Naive thymus-derived CD4-positive, alpha-beta T cell (primary cell): Measurements from ENCODE around the gene EAPP. TPM values are rescaled to one million over a fixed set of nuclear protein-coding genes. Genes with fewer than 3 reads are reported as not detected.
A peak's percentile ranks its signal among the peaks of the same experiment; 100 is the strongest.

Experiments
- ATAC-seq: fragments of 150-1000 bp; cut with Tn5 transposase; 2 replicates; pipeline ENCODE4 v1.10.0; 2021; ENCODE audit warnings: mild to moderate bottlenecking, moderate library complexity
- CTCF ChIA-PET: fragments of 350-600 bp; sonication (Branson Sonifier 250); formaldehyde crosslinking; loops from one replicate; lab custom pipeline; 2021; ENCODE audit warnings: antibody characterized with exemption; lab: Charles Lee
- POLR2A ChIA-PET: fragments of 350-600 bp; sonication (Branson Sonifier 250); formaldehyde crosslinking; loops from one replicate; lab custom pipeline; 2021; ENCODE audit warnings: antibody characterized with exemption, inconsistent platforms; lab: Charles Lee
- DNase-seq, 9 donors: peaks; one replicate each; pipeline versions ENCODE4 v3.0.0 to v3.0.0-alpha.2; 2020 to 2022; ENCODE audit warnings: mixed read lengths in 1 of 9
- H3K27ac ChIP-seq: one replicate; pipeline ENCODE4 v1.7.0; 2013; ENCODE audit warnings: mild to moderate bottlenecking, low read depth, low read length, moderate library complexity
- H3K27me3 ChIP-seq, 2 donors: one replicate each; pipeline ENCODE4 v1.7.0; 2013; ENCODE audit warnings: low read length in 2 of 2, mild to moderate bottlenecking in 2 of 2, moderate library complexity in 2 of 2; ENCODE audit not compliant: control insufficient read depth in 2 of 2, insufficient read depth in 2 of 2
- H3K36me3 ChIP-seq, 3 experiments: 1 replicate in 2 of 3; 2 replicates in 1 of 3; pipeline ENCODE4 v1.7.0; 2013; ENCODE audit warnings: low read length in 3 of 3, mild to moderate bottlenecking in 3 of 3, moderate library complexity in 1 of 3; ENCODE audit not compliant: insufficient read depth in 3 of 3, control insufficient read depth in 2 of 3
- H3K4me1 ChIP-seq, 2 donors: one replicate each; pipeline ENCODE4 v1.7.0; 2013; ENCODE audit warnings: low read length in 2 of 2, mild to moderate bottlenecking in 2 of 2, moderate library complexity in 1 of 2; ENCODE audit not compliant: control insufficient read depth in 2 of 2, insufficient read depth in 2 of 2
- H3K4me3 ChIP-seq: 2 replicates; pipeline ENCODE4 v1.7.0; 2013; ENCODE audit warnings: mild to moderate bottlenecking, low read length
- H3K9me3 ChIP-seq, 3 experiments: 1 replicate in 2 of 3; 2 replicates in 1 of 3; pipeline ENCODE4 v1.7.0; 2013; ENCODE audit warnings: low read length in 3 of 3; ENCODE audit not compliant: control insufficient read depth in 2 of 3
- H3K27ac Mint-ChIP-seq, 9 donors: one replicate each; pipeline ENCODE4 v1.8.0; 2020 to 2022; ENCODE audit warnings: mixed read lengths in 9 of 9, mild to moderate bottlenecking in 8 of 9, moderate library complexity in 5 of 9, inconsistent platforms in 2 of 9
- H3K27me3 Mint-ChIP-seq, 5 donors: one replicate each; pipeline ENCODE4 v1.8.0; 2021 to 2022; ENCODE audit warnings: mixed read lengths in 5 of 5, mild to moderate bottlenecking in 1 of 5
- H3K36me3 Mint-ChIP-seq, 5 donors: one replicate each; pipeline ENCODE4 v1.8.0; 2020 to 2022; ENCODE audit warnings: mixed read lengths in 5 of 5, mild to moderate bottlenecking in 3 of 5, inconsistent platforms in 1 of 5
- H3K4me1 Mint-ChIP-seq, 7 donors: one replicate each; pipeline ENCODE4 v1.8.0; 2020 to 2022; ENCODE audit warnings: mixed read lengths in 7 of 7, mild to moderate bottlenecking in 3 of 7, inconsistent platforms in 1 of 7
- H3K4me3 Mint-ChIP-seq, 10 donors: one replicate each; pipeline ENCODE4 v1.8.0; 2020 to 2022; ENCODE audit warnings: mild to moderate bottlenecking in 10 of 10, mixed read lengths in 10 of 10, moderate library complexity in 6 of 10, inconsistent platforms in 2 of 10
- H3K9me3 Mint-ChIP-seq, 11 donors: one replicate each; pipeline ENCODE4 v1.8.0; 2020 to 2022; ENCODE audit warnings: mixed read lengths in 11 of 11, mild to moderate bottlenecking in 4 of 11, inconsistent platforms in 1 of 11, moderate library complexity in 1 of 11
- intact Hi-C, 2 donors: fragments of 100-400 bp; cut with micrococcal nuclease; formaldehyde crosslinking; loops; one replicate each; pipeline ENCODE4 v1.15.1; 2023
- polyA plus RNA-seq, 2 donors: library from polyadenylated mRNA; unstranded; fragments of 300-500 nt; fragmentation: Illumina TruSeq; gene quantifications; one replicate each; pipeline ENCODE4 v1.2.3, GENCODE V29; 2021
- total RNA-seq, 6 experiments: library from RNA in 5 of 6; stranded (reverse) in 5 of 6; gene quantifications; 1 replicate in 5 of 6; 2 replicates in 1 of 6; pipeline ENCODE4 v1.2.3 and lab custom pipeline; 2021 to 2026

The EAPP gene
- total RNA-seq (10 to 100 TPM; 34.8 to 84.3 (median 60.9) TPM), polyA plus RNA-seq (100 to 1,000 TPM; 103 to 125 TPM), total RNA-seq (lab: John Stamatoyannopoulos, UW) (50.2 reads per million, percentile 71 among the genes with 10 or more reads in this experiment)

- Histone ChIP-seq H3K4me3 (peak within 1 kb of the TSS; percentile 100), H3K27ac (peak within 1 kb of the TSS; percentile 97), H3K36me3 (peaks cover 0 to 24% (median 6%) of the 10 kb centered on the region in 3 experiments), H3K9me3 (no peaks in the 10 kb centered on the region), H3K4me1 (peaks cover 18 to 24% of the 10 kb centered on the region in 2 donors), H3K27me3 (no peaks in the 10 kb centered on the region)
- Mint-ChIP-seq H3K4me1 (peaks cover 5 to 45% (median 31%) of the 10 kb centered on the region in 7 donors), H3K9me3 (peaks cover 0 to 3% (median 0%) of the 10 kb centered on the region in 11 donors), H3K27me3 (no peaks in the 10 kb centered on the region), H3K27ac (peak within 1 kb of the TSS; percentile 95 to 100 (median 99)), H3K36me3 (peaks cover 0 to 5% (median 3%) of the 10 kb centered on the region in 5 donors), H3K4me3 (peak within 1 kb of the TSS; percentile 95 to 99 (median 99))
- intact Hi-C loops = loop anchor here (5.0 to 10.0 kb wide), 11 partner anchors 33 to 1268 kb away; partner anchors contain the start of genes PPP2R3C (in 2 of the 2), PRORP (in 2 of the 2), RALGAPA1 (in 2 of the 2) and SPTSSA (in 2 of the 2)
- ChIA-PET POLR2A (interaction anchor here (0.6 to 1.7 kb wide), 7 partner anchors 9 to 507 kb away, joined by 3 to 5 read pairs (median 4); partner anchors contain the start of genes SNX6 and SRP54), CTCF (no interaction called here)
- DNase-seq (peak; percentile 84 to 95 (median 91)), ATAC-seq (peak; percentile 100)
These were observed at the start of gene EAPP for GRCh38 chr14:34539407-34540180. Gene EAPP, minus strand, starts transcription at chr14:34539701. Its CDS starts 73 bp downstream, at chr14:34539628.

- DNase-seq = no peak
- peaks cover 5 to 33% (median 19%) of the 10 kb centered on the region in 5 donors for H3K36me3 Mint-ChIP-seq
- ATAC-seq = no peak
- POLR2A ChIA-PET = no interaction called here
- no peak overlapping the region for H3K4me3 Mint-ChIP-seq
- CTCF ChIA-PET = no interaction called here
- peaks cover 3 to 62% (median 4%) of the 10 kb centered on the region in 3 experiments for H3K36me3 ChIP-seq
- H3K9me3 Mint-ChIP-seq = no peaks in the 10 kb centered on the region
- H3K27me3 ChIP-seq = no peaks in the 10 kb centered on the region
- H3K9me3 ChIP-seq = no peaks in the 10 kb centered on the region
- peak overlapping the region in 1 of 9 donors; percentile 28 for H3K27ac Mint-ChIP-seq
- no peaks in the 10 kb centered on the region for H3K4me1 ChIP-seq
- intact Hi-C loops = no loop called here
- peaks cover 0 to 3% (median 0%) of the 10 kb centered on the region in 7 donors for H3K4me1 Mint-ChIP-seq
- no peaks in the 10 kb centered on the region for H3K27me3 Mint-ChIP-seq
- H3K4me3 ChIP-seq = no peak overlapping the region
- H3K27ac ChIP-seq = no peak overlapping the region
These were observed 44.0 kb upstream of the EAPP start for GRCh38 chr14:34583525-34583924.

GRCh38 chr14:34582117-34582680 is 42.7 kb upstream of the EAPP start:
- Histone ChIP-seq H3K9me3 (no peaks in the 10 kb centered on the region), H3K4me3 (no peak overlapping the region), H3K36me3 (peaks cover 3 to 58% (median 4%) of the 10 kb centered on the region in 3 experiments), H3K27ac (no peak overlapping the region), H3K27me3 (no peaks in the 10 kb centered on the region), H3K4me1 (no peaks in the 10 kb centered on the region)
- Mint-ChIP-seq H3K27ac (peak overlapping the region in 2 of 9 donors; percentile 15 to 32), H3K36me3 (peaks cover 5 to 30% (median 19%) of the 10 kb centered on the region in 5 donors), H3K27me3 (no peaks in the 10 kb centered on the region), H3K9me3 (no peaks in the 10 kb centered on the region), H3K4me3 (no peak overlapping the region), H3K4me1 (no peaks in the 10 kb centered on the region)
- ChIA-PET CTCF (no interaction called here), POLR2A (no interaction called here)
- intact Hi-C loops = no loop called here
- ATAC-seq (no peak), DNase-seq (no peak)

GRCh38 chr14:34580381-34580780 is 40.9 kb upstream of the EAPP start:
- no peak for ATAC-seq
- DNase-seq = no peak
- Histone ChIP-seq H3K4me1 (no peaks in the 10 kb centered on the region), H3K27me3 (no peaks in the 10 kb centered on the region), H3K4me3 (no peak overlapping the region), H3K36me3 (peaks cover 3 to 48% (median 4%) of the 10 kb centered on the region in 3 experiments), H3K9me3 (no peaks in the 10 kb centered on the region), H3K27ac (no peak overlapping the region)
- Mint-ChIP-seq H3K9me3 (no peaks in the 10 kb centered on the region), H3K4me3 (no peak overlapping the region), H3K4me1 (peaks cover 0 to 2% (median 0%) of the 10 kb centered on the region in 7 donors), H3K27ac (peak overlapping the region in 4 of 9 donors; percentile 21 to 43 (median 28)), H3K27me3 (no peaks in the 10 kb centered on the region), H3K36me3 (peaks cover 5 to 30% (median 19%) of the 10 kb centered on the region in 5 donors)
- ChIA-PET CTCF (no interaction called here), POLR2A (interaction anchor here (0.6 to 0.7 kb wide), 2 partner anchors 43 to 524 kb away, joined by 3 to 4 read pairs; no protein-coding TSS in a partner anchor)
- intact Hi-C loops = no loop called here

GRCh38 chr14:34571771-34572170 is 32.3 kb upstream of the EAPP start:
- H3K4me3 Mint-ChIP-seq = no peak overlapping the region
- no peaks in the 10 kb centered on the region for H3K9me3 Mint-ChIP-seq
- Histone ChIP-seq H3K4me3 (no peak overlapping the region), H3K9me3 (no peaks in the 10 kb centered on the region), H3K27me3 (no peaks in the 10 kb centered on the region), H3K27ac (no peak overlapping the region), H3K4me1 (no peaks in the 10 kb centered on the region), H3K36me3 (peaks cover 14 to 55% (median 20%) of the 10 kb centered on the region in 3 experiments)
- POLR2A ChIA-PET = no interaction called here
- no peaks in the 10 kb centered on the region for H3K27me3 Mint-ChIP-seq
- DNase-seq (no peak), ATAC-seq (no peak)
- intact Hi-C loops = loop anchor here in 1 of 2 donors (5.0 kb wide), 2 partner anchors 34 to 239 kb away; partner anchors contain the start of gene EAPP
- H3K27ac Mint-ChIP-seq = peak overlapping the region in 5 of 9 donors; percentile 3 to 71 (median 39)
- H3K36me3 Mint-ChIP-seq = peaks cover 0 to 19% (median 8%) of the 10 kb centered on the region in 5 donors
- peaks cover 0 to 2% (median 0%) of the 10 kb centered on the region in 7 donors for H3K4me1 Mint-ChIP-seq
- CTCF ChIA-PET = no interaction called here

GRCh38 chr14:34569750-34570149 is 30.2 kb upstream of the EAPP start:
- intact Hi-C loops = loop anchor here in 1 of 2 donors (5.0 kb wide), 2 partner anchors 32 to 237 kb away; partner anchors contain the start of gene EAPP
- no peaks in the 10 kb centered on the region for H3K27me3 ChIP-seq
- H3K4me3 ChIP-seq = no peak overlapping the region
- H3K9me3 Mint-ChIP-seq = no peaks in the 10 kb centered on the region
- ATAC-seq (no peak), DNase-seq (no peak)
- no peaks in the 10 kb centered on the region for H3K4me1 Mint-ChIP-seq
- H3K36me3 Mint-ChIP-seq = peaks cover 0 to 22% (median 5%) of the 10 kb centered on the region in 5 donors
- peaks cover 14 to 61% (median 20%) of the 10 kb centered on the region in 3 experiments for H3K36me3 ChIP-seq
- no peaks in the 10 kb centered on the region for H3K27me3 Mint-ChIP-seq
- POLR2A ChIA-PET = interaction anchor here (1.8 kb wide), 1 partner anchor 61 kb away, joined by 3 read pairs; the partner anchor contains the start of gene SNX6
- H3K4me3 Mint-ChIP-seq = no peak overlapping the region
- no peak overlapping the region for H3K27ac ChIP-seq
- no peaks in the 10 kb centered on the region for H3K4me1 ChIP-seq
- peak overlapping the region in 2 of 9 donors; percentile 2 to 53 for H3K27ac Mint-ChIP-seq
- H3K9me3 ChIP-seq = no peaks in the 10 kb centered on the region
- CTCF ChIA-PET = no interaction called here
